Stimulated activated CD4-positive, alpha-beta T cell treated with anti-CD3 and anti-CD28 coated beads, TNF-alpha, amount 100 ng/mL, for 4 hours (primary cell): ENCODE measurements around the gene ZNF618.

Experiments used
- DNase-seq, 3 experiments: peaks; one replicate each; pipeline ENCODE4 v3.0.0-alpha.2; 2020; ENCODE audit warnings: low read depth in 3 of 3

The ZNF618 gene

GRCh38 chr9:113911850-113912557 is 35.9 kb downstream of the ZNF618 start:
- no peak for DNase-seq

GRCh38 chr9:113912816-113913215 is 36.7 kb downstream of the ZNF618 start:
- DNase-seq: no peak

- no peak for DNase-seq
Observed at GRCh38 chr9:113913426-113914195, 37.5 kb downstream of the ZNF618 start.

GRCh38 chr9:113914517-113914916 is 38.4 kb downstream of the ZNF618 start:
- no peak for DNase-seq

- no peak for DNase-seq
Observed at GRCh38 chr9:113915817-113916434, 39.8 kb downstream of the ZNF618 start.

DNA sequence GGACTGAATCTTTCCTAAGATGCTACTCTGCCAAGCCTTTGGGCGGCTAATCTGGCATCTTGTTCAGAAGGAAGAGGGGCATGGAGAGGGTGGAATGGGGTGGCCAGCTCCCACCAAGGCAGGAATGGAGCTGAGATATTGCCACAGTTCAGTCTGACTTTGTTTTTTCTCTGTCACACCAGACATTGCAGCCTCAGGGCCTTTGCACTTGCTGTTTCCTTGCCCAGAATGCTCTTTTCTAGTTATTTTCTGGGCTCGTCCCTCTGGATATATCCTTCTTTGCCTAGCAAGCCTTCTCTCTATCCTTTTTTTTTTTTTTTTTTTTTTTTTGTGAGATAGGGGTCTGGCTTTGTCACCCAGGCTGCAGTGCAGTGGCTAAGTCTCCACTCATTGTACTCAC is 40.8 kb downstream of the ZNF618 start:
- DNase-seq: no peak

- no peak for DNase-seq
Observed at GRCh38 chr9:113918697-113919350, 42.7 kb downstream of the ZNF618 start.

DNA sequence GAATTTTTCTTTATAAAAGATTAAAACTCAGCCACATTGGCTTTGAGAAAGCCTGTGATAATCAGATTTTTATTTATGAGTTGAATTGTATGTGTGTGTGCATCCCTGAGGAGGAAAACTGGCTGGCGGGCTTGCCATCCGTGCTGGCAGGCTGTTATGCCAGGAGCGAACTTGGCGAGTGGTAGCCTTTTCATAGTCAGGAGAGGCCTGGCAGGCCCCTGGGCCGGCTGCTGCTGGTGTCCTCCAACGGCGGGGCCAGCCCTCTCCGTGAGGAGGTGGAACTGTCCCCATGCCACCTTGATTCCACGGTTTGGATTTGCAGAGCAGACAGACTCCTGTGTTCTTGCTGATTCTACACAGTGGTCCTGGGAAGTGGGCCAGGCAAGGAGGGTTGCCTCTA is 43.3 kb downstream of the ZNF618 start:
- DNase-seq: no peak

GRCh38 chr9:113919871-113920270 is 43.8 kb downstream of the ZNF618 start:
- no peak for DNase-seq

GRCh38 chr9:113920872-113921271 is 44.8 kb downstream of the ZNF618 start:
- no peak for DNase-seq

GRCh38 chr9:113921396-113921925 is 45.4 kb downstream of the ZNF618 start:
- no peak for DNase-seq

DNA sequence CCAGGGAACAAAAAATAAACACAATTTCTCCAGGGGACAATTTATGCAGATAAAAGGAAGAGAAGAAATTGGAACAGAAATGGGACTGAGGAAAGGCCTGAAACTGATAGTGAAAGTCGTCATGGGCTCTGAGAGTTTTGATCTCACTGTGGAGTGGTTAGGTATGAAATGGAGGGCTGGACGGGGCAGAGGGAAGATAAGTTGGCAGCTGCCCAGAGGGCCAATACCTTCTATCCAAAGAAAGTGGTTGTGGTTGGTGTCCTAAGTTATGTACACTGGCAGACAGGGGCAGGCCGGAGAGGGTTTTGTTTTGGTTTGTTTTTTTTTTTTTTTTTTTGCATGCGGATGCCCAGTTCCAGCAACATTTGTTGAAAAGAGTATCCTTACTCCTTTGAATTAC is 46.1 kb downstream of the ZNF618 start:
- no peak for DNase-seq

DNA sequence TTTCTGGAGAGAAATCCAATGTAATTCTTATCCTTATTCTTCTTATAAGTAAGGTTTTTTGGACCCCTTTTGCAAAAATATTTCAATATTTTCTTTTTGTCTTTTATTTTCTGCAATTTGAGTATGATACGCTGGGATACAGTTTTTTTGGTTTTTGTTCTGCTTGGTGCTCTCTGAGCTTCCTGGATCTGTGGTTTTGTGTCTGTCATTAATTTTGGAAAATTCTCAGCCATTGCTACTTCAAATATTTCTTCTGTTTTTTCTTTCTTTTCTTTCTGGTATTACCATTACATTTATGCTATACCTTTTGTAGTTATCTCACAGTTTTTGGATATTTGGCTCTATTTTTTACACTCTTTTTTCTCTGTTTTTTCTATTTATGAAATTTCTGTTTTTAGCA is 50.1 kb downstream of the ZNF618 start:
- DNase-seq: no peak

DNA sequence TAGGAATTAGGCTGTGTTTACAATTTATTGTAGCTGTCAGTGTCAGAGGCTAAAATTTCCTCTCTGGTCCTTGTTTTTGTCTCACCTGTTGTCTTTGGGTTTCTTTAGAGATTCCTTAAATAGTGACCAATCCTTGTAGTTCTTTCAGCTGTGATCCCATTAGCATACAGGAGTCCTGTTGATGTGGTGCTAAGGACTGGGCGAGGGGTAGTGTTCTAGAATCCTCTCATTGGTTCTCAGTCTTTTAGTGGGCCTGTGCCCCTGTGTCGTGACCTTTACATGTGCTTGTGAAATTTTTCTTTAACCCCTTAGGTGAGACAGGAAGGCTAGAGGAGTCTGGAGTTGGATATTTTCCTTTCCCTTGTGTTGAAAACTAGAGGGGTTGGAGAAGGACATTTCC is 51.2 kb downstream of the ZNF618 start:
- no peak for DNase-seq

DNA sequence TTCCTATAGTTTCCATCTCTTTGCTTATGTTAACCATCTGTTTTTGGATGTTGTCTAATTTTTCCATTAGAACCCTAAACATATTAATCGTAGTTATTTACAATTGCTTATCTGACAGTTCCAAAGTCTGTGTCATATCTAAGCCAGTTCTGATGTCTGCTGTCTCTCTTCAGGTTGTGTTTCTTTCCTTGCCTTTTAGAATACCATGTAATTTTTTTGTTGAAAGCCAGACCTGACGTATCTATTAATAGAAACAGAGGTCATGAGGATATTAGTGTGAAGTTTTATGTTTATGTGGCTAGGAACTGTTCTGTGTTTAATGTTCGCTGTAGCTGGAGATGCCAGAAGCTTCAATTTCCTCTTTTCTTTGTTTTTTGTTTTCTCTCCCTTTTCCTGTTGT is 52.2 kb downstream of the ZNF618 start:
- DNase-seq: no peak

DNA sequence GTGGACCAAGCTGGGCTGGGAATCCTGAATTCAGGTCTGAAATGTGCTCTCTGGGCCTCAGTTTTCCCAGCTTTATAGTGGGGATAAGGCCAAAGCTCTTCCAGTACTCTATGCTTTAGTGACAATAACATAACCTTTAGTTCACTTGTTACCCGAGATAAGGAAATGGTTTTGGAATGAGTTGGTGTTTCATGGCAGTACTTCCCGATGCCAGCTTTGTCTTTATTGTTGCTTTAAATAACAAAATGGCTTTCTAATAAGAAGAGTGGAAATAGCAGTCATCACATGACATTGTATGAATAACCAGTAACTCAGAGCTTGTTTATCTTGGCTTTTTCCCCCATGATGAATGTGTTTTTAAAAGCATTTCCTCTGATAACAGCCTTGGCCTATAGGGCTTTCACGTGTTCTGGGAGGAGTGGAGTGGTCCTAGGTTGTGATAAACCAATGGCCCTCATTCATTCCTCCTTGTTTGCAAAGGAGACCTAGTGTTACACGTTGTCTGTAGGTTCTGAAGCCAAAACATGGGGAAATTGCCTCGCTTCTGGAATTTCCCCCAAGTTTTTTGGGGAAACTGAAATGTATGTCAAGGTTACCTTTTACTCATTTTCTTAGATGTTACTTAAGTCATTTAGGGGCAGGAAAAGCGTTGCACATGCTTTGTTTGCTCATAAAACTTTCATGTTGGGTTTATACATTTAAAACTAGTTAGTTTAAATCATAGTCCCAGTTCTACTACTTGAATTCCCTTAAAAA is 53.7 kb downstream of the ZNF618 start:
- DNase-seq: no peak

DNA sequence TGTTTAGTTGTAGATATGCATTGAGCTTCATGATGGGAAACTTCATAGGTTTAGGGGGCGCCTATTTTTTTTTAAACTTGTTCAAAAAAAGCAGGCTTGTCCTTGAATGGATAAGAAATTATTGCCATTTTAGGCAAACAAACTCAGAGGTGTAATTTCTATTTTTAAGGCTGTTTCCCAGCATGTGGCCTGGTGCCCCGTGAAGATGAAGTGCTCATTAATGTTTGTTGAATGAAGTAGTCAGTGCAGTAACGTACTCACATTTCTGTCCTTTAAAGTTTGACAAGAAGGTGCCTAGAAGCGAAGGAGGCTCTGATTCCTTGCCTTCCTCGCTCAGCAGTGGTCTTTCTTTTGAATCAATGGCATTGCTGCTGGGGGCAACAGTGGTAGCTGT is 54.3 kb downstream of the ZNF618 start:
- DNase-seq: no peak

DNA sequence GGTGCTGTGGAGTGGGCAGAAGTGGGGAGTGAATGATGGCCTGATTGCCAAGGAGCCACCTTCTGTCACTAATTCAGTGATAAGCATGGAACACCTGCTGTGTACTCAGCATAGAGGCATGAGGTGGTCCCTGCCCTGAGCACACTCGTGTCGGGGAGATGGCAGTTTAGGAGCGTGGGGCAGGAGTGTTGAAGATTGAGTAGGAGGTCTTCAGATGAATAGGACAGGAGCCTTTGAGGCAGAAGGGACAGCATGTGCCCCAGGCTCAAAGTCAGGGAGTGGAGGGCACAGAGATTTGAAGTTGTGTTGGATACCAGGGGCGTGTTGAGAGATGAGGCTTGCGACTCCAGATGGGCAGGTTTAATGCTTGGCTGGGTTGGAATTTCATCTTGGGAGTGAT is 55.0 kb downstream of the ZNF618 start:
- DNase-seq: no peak

GRCh38 chr9:113931777-113932176 is 55.7 kb downstream of the ZNF618 start:
- DNase-seq: no peak

DNA sequence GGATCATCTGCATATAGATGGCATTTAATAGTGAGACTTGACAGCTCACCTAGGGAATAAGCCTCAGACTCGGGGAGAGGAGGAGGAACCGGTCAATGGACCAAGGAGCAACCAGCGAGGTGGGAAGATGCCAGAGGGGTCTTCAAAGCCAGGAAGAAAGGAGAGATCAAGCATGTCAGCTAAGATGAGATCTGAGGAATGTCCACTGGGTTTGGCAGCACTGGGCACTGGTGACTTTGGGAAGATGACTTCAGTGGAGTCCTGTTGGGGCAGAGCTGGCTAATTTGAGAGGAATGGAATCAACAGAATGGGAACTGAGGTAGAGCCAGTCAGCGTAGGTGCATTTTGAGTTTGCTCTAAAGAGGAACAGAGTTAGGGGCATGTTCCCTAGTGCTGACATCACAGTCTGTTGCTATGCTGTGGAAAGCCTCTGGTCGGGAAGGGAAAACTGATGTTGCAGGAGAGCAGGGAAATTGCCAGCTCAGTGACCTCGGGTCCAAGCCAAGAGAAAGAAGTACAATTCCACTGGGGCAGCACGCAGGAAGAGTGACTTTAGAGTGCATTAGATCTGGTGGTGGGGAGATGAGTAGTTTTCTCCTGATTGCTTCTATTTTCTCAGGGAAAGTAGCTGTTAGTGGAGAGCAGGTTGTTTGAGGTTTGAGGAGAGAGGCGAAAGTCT is 56.9 kb downstream of the ZNF618 start:
- no peak for DNase-seq

- no peak for DNase-seq
Observed at GRCh38 chr9:113933671-113934070, 57.6 kb downstream of the ZNF618 start.
